DND-41 (cell line): ENCODE data around the gene CEP164.

Experiments
- ATAC-seq: fragments of 200-7000 bp; cut with Tn5 transposase; 3 replicates; pipeline ENCODE4 v1.9.1; 2021; ENCODE audit warnings: low read depth; ENCODE audit not compliant: insufficient read depth
- DNase-seq: peaks from one replicate; pipeline ENCODE4 v3.0.0-alpha.2; 2020
- H2AFZ ChIP-seq: 2 replicates; pipeline ENCODE4 v1.6.0; 2012; ENCODE audit warnings: low read depth, low read length
- H3K27ac ChIP-seq: 2 replicates; pipeline ENCODE4 v1.5.1; 2012; ENCODE audit warnings: low read length, inconsistent platforms
- H3K27me3 ChIP-seq: fragments of 200-600 bp; sonication (generic); 2 replicates; pipeline ENCODE4 v1.6.0; 2012; ENCODE audit warnings: low read length, mild to moderate bottlenecking, inconsistent platforms; ENCODE audit not compliant: insufficient read depth, poor library complexity
- H3K36me3 ChIP-seq: 2 replicates; pipeline ENCODE4 v1.5.1; 2012; ENCODE audit warnings: low read length, inconsistent platforms; ENCODE audit not compliant: insufficient read depth
- H3K4me1 ChIP-seq: 2 replicates; pipeline ENCODE4 v1.5.1; 2012; ENCODE audit warnings: mild to moderate bottlenecking, low read length; ENCODE audit not compliant: insufficient read depth
- H3K4me2 ChIP-seq: 2 replicates; pipeline ENCODE4 v1.6.0; 2012; ENCODE audit warnings: mild to moderate bottlenecking, moderate library complexity, low read length, inconsistent platforms; ENCODE audit not compliant: insufficient read depth
- H3K4me3 ChIP-seq, 2 experiments: fragments of 200-600 bp in 1 of 2; shearing (Covaris generic) in 1 of 2; 2 replicates each; pipeline ENCODE4 v1.5.1; 2012 to 2016; ENCODE audit warnings: inconsistent platforms in 2 of 2, low read length in 2 of 2, mild to moderate bottlenecking in 2 of 2, low read depth in 1 of 2, moderate library complexity in 1 of 2
- H3K79me2 ChIP-seq: 2 replicates; pipeline ENCODE4 v1.6.0; 2012; ENCODE audit warnings: low read length, inconsistent platforms; ENCODE audit not compliant: insufficient read depth
- H3K9ac ChIP-seq: 2 replicates; pipeline ENCODE4 v1.6.0; 2012; ENCODE audit warnings: low read depth, mild to moderate bottlenecking, inconsistent platforms, low read length, moderate library complexity
- H3K9me3 ChIP-seq: 2 replicates; pipeline ENCODE4 v1.5.1; 2012; ENCODE audit warnings: low read length, moderate library complexity, mild to moderate bottlenecking, inconsistent platforms; ENCODE audit not compliant: insufficient read depth, severe bottlenecking
- H4K20me1 ChIP-seq: 2 replicates; pipeline ENCODE4 v1.6.0; 2012; ENCODE audit warnings: low read length; ENCODE audit not compliant: insufficient read depth
- CTCF ChIP-seq: IDR thresholded peaks from 2 replicates; pipeline ENCODE4 v1.5.1; 2012; ENCODE audit warnings: borderline replicate concordance, low read length, moderate library complexity, mild to moderate bottlenecking; ENCODE audit not compliant: poor library complexity, severe bottlenecking; ENCODE audit errors: extremely low read depth
- EZH2 ChIP-seq: IDR thresholded peaks from 3 replicates; pipeline ENCODE4 v1.6.1; 2012; ENCODE audit warnings: borderline replicate concordance, low read depth, mild to moderate bottlenecking, moderate library complexity, low read length, inconsistent platforms; ENCODE audit not compliant: severe bottlenecking

CEP164 gene

DNA sequence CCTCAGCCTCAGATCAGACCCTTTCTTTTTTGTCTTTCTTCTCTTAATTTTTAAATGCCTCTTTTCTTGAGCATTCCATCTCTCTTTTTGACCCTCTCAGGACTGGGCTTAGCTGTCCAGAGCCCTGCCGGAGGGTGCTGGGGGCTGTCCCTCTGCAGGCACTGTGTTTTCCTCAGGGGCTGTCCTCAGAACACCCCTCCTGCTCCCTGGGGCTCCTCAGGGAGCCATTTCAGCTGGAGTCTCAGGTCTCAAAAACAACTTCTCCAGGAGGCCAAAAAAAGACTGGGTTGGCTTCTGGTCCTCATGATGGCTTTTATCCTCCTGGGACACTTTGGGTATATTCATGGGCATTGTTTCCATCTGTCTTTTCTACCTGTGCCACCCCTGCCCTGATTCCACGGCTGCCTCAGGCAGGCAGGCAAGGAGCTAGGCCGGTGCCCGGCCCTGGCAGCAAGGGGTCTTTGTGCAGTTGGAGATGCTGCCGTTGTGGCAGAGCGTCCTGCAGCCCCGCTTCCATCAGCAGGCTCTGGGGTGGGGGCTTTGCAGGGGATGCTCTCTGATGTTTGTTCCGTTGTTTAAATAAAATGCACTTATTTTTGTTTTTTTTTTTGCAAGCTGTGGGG is 85.1 kb downstream of the CEP164 start:
- no peak for ATAC-seq
- H3K27ac ChIP-seq = no peak overlapping the region

DNA sequence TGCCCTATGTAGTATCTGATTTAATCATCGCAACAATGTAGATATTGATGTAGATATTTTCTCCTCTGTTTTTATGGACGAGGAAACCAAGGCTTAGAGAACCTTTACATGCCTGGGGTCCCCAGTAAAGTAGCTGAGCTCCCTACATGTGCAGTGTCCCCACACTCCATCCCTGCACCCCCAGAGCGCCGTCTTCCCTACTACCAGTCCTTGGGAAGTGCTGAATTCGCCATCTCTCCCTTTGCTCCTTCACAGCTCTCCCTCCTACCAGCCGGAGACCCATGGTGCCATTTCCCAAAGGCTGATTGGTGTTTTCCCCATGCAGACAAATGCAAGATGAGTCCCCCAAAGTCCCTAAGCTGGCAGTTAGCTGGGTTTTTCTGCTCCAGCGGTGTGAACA is 86.0 kb downstream of the CEP164 start:
- H3K27me3 ChIP-seq = no peaks in the 10 kb centered on the region
- TF ChIP-seq EZH2 (no peak), CTCF (no peak)
- no peaks in the 10 kb centered on the region for H3K4me1 ChIP-seq
- no peak overlapping the region for H3K4me2 ChIP-seq
- H3K9ac ChIP-seq = no peak overlapping the region
- peaks cover 13% of the 10 kb centered on the region; the same call in 1 of the 2 replicates for H3K36me3 ChIP-seq
- no peak overlapping the region for H3K4me3 ChIP-seq
- no peak overlapping the region for H3K27ac ChIP-seq
- H2AFZ ChIP-seq = no peak overlapping the region
- DNase-seq (no peak), ATAC-seq (no peak)
- no peaks in the 10 kb centered on the region for H3K9me3 ChIP-seq
- no peaks in the 10 kb centered on the region for H4K20me1 ChIP-seq
- no peaks in the 10 kb centered on the region for H3K79me2 ChIP-seq

More for the DNA sequence above, 85.1 kb downstream of the CEP164 start:
- no peak for TF ChIP-seq EZH2
- no peak for TF ChIP-seq CTCF
- Histone ChIP-seq H3K79me2 (no peaks in the 10 kb centered on the region), H4K20me1 (no peaks in the 10 kb centered on the region), H3K4me3 (no peak overlapping the region), H3K9me3 (no peaks in the 10 kb centered on the region), H3K4me2 (no peak overlapping the region), H3K27me3 (no peaks in the 10 kb centered on the region), H3K9ac (no peak overlapping the region), H3K36me3 (peaks cover 15% of the 10 kb centered on the region), H2AFZ (no peak overlapping the region), H3K4me1 (no peaks in the 10 kb centered on the region)
- DNase-seq = no peak

- Histone ChIP-seq H2AFZ (no peak overlapping the region), H3K27ac (no peak overlapping the region), H3K36me3 (0 out of 2 replicates have a peak, but pooled peaks cover 3% of the 10 kb centered on the region), H3K79me2 (no peaks in the 10 kb centered on the region), H4K20me1 (no peaks in the 10 kb centered on the region), H3K9ac (no peak overlapping the region), H3K9me3 (no peaks in the 10 kb centered on the region), H3K27me3 (no peaks in the 10 kb centered on the region), H3K4me2 (no peak overlapping the region), H3K4me1 (no peaks in the 10 kb centered on the region), H3K4me3 (no peak overlapping the region)
- no peak for ATAC-seq
- no peak for TF ChIP-seq EZH2
- TF ChIP-seq CTCF = no peak
- no peak for DNase-seq
These were observed 87.1 kb downstream of the CEP164 start for GRCh38 chr11:117414724-117415123.
